Stimulated activated CD8-positive, alpha-beta memory T cell treated with anti-CD3 and anti-CD28 coated beads, Interleukin-7, amount 100 ng/mL, for 48 hours (primary cell): ENCODE data around the gene TPSG1.
"Not testable (repeated sequence)": the region's sequence is repeated elsewhere in the genome, so short reads cannot be mapped to it uniquely, and the experiment has no call there.

ENCODE experiments used
- DNase-seq, 2 donors: peaks; one replicate each; pipeline ENCODE4 v3.0.0-alpha.2; 2020; ENCODE audit warnings: low read depth in 1 of 2; ENCODE audit errors: extremely low read depth in 1 of 2

The TPSG1 gene

DNA sequence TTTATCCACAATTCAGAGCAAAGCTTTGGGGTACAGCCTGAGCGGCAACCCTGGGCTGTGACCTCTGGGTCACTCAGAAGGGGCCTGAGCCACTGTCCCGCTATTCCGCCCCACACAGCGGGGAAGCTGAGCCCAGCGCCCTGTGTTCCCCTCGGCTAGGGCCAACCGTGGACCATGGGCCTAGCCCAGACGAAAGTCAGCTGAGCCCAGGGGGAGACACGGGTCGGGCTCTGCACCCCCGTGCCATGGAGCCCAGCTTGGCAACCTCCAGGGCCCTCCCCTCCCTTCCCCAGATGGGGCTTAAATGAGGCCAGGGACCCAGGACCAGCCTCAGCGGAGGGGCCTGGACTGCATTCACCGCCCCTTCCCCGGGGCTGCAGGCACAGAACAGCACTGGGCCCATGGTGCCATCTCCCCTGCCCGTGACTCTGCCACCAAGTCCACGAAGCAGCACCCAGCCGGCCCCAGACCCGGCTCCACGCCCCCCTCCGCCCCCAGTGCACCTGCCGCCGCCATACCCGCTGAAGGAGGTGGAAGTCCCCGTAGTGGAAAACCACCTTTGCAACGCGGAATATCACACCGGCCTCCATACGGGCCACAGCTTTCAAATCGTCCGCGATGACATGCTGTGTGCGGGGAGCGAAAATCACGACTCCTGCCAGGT, 32.6 kb upstream of the TPSG1 start:
- DNase-seq, result no peak

- DNase-seq, result no peak
These were observed 31.8 kb upstream of the TPSG1 start for GRCh38 chr16:1256874-1257322.

DNA sequence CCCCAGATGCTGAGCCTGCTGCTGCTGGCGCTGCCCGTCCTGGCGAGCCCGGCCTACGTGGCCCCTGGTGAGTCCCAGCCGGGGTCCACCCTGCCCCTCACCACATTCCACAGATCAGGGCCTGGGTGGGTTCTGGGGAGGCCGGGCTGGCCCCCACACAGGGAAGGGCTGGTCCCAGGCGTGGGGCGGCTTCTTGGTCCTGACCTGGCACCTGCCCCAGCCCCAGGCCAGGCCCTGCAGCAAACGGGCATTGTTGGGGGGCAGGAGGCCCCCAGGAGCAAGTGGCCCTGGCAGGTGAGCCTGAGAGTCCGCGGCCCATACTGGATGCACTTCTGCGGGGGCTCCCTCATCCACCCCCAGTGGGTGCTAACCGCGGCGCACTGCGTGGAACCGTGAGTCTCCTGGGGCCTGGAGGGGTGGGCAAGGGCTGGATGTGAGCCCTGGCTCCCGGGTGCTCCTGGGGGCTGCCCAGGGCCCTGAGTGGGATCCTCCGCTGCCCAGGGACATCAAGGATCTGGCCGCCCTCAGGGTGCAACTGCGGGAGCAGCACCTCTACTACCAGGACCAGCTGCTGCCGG, 31.3 kb upstream of the TPSG1 start:
- DNase-seq, result not testable (repeated sequence)

DNA sequence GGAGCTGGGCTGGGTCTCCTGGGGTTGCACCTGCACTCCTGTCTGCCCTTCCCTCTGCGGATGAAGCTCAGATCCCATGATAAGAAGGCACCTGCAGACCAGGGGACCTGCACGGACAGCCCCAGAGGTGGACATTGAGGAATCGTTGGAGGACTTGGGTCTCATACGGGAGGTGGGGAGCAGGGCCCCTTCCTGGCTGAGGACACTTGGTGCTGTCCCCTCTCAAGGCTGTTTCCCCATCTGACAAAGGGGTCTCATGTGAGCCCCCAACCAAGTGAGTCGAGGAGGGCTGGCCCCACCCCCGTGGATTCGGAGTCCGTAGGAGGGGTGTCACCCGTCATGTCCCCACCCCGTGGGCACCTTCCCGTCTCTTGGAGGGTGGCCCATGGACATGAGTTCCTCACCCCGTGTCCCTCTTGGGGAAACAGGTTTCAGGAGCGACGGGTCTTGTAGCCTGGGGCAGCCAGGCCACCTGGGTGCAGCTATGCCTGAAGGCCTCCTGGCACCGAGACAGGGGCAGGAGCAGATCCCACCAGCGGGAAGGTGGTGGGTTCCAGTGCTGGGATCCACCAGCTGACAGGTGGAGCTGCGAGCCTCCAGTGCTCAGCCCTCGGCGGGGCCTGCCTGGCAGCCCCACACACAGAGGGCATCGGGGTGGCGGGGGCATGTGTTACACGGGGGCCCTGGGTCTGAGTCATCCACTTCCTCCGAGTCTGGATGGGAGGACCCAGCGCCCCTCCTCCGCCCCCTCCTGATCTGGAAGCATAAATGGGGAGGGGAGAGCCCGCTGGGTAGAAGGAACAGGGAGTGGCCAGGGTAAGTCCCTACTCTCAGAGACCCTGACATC, 30.4 kb upstream of the TPSG1 start, which contains the start of gene TPSD1:
Gene TPSD1, plus strand, starts transcription at position 794 of the 847 bp plus-strand sequence. CDS start 212 bp downstream, outside the sequence.
- DNase-seq, result not testable (repeated sequence)

DNA sequence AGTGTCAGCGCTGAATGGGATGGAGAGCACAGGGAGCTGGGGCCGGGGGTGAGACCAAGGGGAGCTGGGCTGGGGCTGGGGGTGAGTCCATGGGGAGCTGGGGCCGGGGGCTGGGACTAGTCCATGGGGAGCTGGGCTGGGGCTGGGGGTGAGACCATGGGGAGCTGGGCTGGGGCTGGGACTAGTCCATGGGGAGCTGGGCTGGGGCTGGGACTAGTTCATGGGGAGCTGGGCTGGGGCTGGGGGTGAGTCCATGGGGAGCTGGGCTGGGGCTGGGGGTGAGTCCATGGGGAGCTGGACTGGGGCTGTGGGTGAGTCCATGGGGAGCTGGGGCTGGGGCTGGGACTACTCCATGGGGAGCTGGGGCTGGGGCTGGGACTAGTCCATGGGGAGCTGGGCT, 29.8 kb upstream of the TPSG1 start:
- not testable (repeated sequence) for DNase-seq

DNA sequence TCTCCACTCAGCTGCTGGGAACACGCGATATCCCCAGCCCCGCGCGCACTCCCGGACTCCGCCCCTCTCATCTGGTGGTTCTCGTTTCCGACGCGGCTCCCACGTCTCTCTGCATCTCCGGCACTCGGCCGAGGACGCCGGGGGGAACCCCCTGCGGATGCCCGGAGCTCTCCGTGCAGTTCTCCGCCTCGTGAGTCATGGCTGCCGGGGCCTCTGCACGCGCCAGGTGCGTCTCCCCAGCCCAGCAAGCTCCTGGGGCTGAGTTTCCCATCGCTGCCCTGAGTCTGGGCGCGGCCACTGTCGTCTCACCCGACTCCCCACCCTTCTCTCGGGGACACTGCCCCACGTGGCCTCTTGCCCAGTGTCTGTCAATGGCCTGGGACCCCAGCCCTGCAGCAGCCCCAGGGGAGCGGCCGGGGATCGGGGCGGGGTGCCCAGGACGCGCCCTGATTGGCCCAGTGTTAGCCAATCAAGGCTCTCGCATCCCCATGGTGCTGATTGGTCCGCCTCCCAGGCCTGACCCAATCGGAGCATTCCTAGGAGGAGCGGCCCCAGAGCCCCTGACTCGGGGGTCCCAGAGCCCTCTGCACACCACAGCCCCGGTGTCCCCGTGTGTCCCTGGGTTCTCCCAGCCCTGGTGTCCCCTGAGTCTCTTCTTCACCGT, 28.8 kb upstream of the TPSG1 start:
- not testable (repeated sequence) for DNase-seq

GRCh38 chr16:1249031-1249755, 24.1 kb upstream of the TPSG1 start:
- not testable (repeated sequence) for DNase-seq

- DNase-seq, result not testable (repeated sequence)
These were observed 23.0 kb upstream of the TPSG1 start for GRCh38 chr16:1247903-1248537.

GRCh38 chr16:1245452-1246020, 20.5 kb upstream of the TPSG1 start:
- DNase-seq, result no peak

GRCh38 chr16:1244881-1245280, 19.8 kb upstream of the TPSG1 start:
- no peak for DNase-seq

GRCh38 chr16:1243907-1244850, 19.1 kb upstream of the TPSG1 start:
- not testable (repeated sequence) for DNase-seq

- not testable (repeated sequence) for DNase-seq
These were observed 18.3 kb upstream of the TPSG1 start for GRCh38 chr16:1243363-1243762.

DNA sequence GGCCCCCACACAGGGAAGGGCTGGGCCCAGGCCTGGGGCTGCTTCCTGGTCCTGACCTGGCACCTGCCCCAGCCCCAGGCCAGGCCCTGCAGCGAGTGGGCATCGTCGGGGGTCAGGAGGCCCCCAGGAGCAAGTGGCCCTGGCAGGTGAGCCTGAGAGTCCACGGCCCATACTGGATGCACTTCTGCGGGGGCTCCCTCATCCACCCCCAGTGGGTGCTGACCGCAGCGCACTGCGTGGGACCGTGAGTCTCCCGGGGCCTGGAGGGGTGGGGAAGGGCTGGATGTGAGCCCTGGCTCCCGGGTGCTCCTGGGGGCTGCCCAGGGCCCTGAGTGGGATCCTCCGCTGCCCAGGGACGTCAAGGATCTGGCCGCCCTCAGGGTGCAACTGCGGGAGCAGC, 16.0 kb upstream of the TPSG1 start:
- not testable (repeated sequence) for DNase-seq

DNA sequence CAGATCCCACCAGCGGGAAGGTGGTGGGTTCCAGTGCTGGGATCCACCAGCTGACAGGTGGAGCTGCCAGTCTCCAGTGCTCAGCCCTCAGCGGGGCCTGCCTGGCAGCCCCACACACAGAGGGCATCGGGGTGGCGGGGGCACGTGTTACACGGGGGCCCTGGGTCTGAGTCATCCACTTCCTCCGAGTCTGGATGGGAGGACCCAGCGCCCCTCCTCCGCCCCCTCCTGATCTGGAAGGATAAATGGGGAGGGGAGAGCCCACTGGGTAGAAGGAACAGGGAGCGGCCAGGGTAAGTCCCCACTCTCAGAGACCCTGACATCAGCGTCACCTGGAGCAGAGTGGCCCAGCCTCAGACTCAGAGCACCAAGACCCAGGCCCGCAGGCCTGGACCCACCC, 15.4 kb upstream of the TPSG1 start, which contains the start of gene TPSAB1:
Gene TPSAB1, plus strand, starts transcription at position 270 of the 400 bp plus-strand sequence. CDS start 234 bp downstream, outside the sequence.
- DNase-seq, result not testable (repeated sequence)

DNA sequence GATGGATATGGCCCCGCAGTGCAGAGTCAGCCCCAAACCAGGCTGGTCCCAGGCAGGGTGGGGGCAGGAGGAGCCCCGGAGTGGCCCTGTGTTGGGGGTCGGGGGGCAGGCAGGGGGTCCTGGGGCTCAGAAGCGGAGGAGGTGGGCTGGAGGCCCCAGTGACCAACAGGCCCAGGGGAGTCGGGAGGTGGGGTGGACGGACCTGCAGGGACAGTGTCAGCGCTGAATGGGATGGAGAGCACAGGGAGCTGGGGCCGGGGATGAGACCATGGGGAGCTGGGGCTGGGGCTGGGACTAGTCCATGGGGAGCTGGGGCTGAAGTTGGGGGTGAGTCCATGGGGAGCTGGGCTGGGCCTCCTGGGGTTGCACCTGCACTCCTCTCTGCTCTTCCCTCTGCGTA, 14.5 kb upstream of the TPSG1 start:
- DNase-seq, result not testable (repeated sequence)

DNA sequence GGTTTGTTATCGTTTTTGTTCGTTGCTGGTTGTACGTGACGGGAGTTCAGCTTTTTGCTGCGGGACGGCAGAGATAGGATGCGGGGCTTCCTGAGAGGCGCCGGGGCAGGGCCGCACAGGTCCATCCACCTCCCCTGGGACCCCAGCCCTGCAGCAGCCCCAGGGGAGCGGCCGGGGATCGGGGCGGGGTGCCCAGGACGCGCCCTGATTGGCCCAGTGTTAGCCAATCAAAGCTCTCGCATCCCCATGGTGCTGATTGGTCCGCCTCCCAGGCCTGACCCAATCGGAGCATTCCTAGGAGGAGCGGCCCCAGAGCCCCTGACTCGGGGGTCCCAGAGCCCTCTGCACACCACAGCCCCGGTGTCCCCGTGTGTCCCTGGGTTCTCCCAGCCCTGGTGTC, 13.8 kb upstream of the TPSG1 start:
- DNase-seq, result not testable (repeated sequence)

DNA sequence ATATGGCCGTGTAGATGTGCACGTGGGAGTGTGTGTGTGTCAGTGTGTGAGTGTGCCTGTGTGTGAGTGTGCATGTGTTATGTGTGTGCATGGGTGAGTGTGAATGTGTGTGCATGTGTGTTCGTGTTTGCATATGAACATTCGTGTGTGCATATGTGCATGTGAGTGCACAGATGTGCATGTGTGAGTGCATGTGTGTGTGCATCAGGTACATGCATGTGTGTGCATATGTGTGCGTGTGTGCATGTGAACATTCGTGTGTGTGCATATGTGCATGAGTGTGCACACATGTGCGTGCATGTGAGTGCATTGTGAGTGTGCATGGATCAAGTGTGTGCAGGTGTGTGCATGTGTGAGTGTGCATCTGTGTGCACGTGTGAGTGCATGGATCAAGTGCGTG, 12.9 kb upstream of the TPSG1 start:
- DNase-seq, result no peak

GRCh38 chr16:1236659-1237058, 11.6 kb upstream of the TPSG1 start:
- DNase-seq, result not testable (repeated sequence)
